Measurements from ENCODE around the gene EP400. TPM values are rescaled to one million over a fixed set of nuclear protein-coding genes. Genes with fewer than 3 reads are reported as not detected.

EP400 gene
- total and polyA plus RNA-seq, 2 of the 4 experiments (the other 2 are of a cell fraction), result 4.3 to 11.4 TPM

DNA sequence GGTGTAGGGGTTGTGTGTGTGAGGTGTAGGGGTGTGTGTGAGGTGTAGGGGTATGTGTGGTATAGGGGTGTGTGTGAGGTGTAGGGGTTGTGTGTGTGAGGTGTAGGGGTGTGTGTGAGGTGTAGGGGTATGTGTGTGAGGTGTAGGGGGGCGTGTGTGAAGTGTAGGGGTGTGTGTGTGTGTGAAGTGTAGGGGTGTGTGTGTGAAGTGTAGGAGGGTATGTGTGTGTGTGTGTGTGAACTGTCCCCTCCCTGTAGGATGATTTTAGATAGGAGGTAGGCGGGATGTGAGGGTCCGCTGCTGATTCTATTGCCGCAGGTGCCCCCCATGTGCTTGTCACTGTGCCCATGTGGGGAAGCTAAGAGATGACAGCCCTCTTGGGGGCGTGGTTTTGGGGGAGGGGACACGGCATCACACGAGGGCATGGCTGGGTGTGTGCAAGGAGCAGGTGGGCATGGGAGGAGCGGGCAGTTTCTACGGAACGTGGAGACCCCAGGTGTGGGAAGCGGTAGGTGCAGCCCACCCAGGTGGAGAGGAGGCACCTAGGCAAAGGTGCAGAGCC lies 105.9 kb downstream of the EP400 start:
- DNase-seq, result no peak
- CTCF ChIA-PET, result no interaction called here
- Histone ChIP-seq H3K4me3 (ENCODE audit: insufficient read depth, low read depth, low read length) (no peak overlapping the region), H3K9me3 (ENCODE audit: control insufficient read depth, insufficient read depth, low read length) (no peaks in the 10 kb centered on the region), H3K23ac (ENCODE audit: low read depth, low read length) (no peak overlapping the region), H3K9me1 (ENCODE audit: insufficient read depth, low read length) (no peaks in the 10 kb centered on the region), H2AK5ac (ENCODE audit: low read depth, low read length) (no peak overlapping the region), H3K18ac (ENCODE audit: low read depth, low read length) (no peak overlapping the region), H2BK120ac (ENCODE audit: low read depth, low read length) (no peak overlapping the region), H4K5ac (ENCODE audit: low read depth, low read length) (no peak overlapping the region), H3K9ac (ENCODE audit: low read depth, low read length) (no peak overlapping the region), H3K79me1 (ENCODE audit: low read depth in 1 of 2, low read length in 2 of 2) (peaks cover 3 to 9% of the 10 kb centered on the region in 2 experiments; a peak in 1 of 4 replicates), H2BK15ac (ENCODE audit: low read depth, low read length) (no peak overlapping the region), H3K4me2 (ENCODE audit: low read depth, low read length) (no peak overlapping the region), H3K27me3 (ENCODE audit: control insufficient read depth, insufficient read depth, low read length) (no peaks in the 10 kb centered on the region), H2BK5ac (ENCODE audit: low read depth, low read length, poor library complexity, severe bottlenecking) (peak overlapping the region; percentile 56), H4K20me1 (ENCODE audit: insufficient read depth, low read length) (no peaks in the 10 kb centered on the region; the same call in 1 of the 2 replicates), H2AK9ac (replicated peaks; ENCODE audit: low read depth, low read length, poor library complexity) (peak overlapping the region; percentile 19), H3K36me3 (ENCODE audit: control insufficient read depth, insufficient read depth, low read length) (peaks cover 58% of the 10 kb centered on the region), H3K14ac (replicated peaks; ENCODE audit: low read depth, low read length) (no peak overlapping the region), H3K4me1 (ENCODE audit: control insufficient read depth, insufficient read depth, low read length) (no peaks in the 10 kb centered on the region), H4K8ac (ENCODE audit: low read depth in 2 of 2, low read length in 2 of 2) (no peak overlapping the region), H2AFZ (replicated peaks; ENCODE audit: low read length, poor library complexity) (no peak overlapping the region), H3K4ac (ENCODE audit: low read depth, low read length) (no peak overlapping the region), H3K56ac (ENCODE audit: extremely low read depth, insufficient read depth, low read length) (no peak overlapping the region), H2BK20ac (ENCODE audit: low read depth, low read length) (no peak overlapping the region), H4K91ac (ENCODE audit: insufficient read depth, low read depth, low read length) (no peak overlapping the region), H3K27ac (ENCODE audit: insufficient read depth, low read length) (no peak overlapping the region)
- POLR2A ChIA-PET (ENCODE audit: unreplicated experiment), result no interaction called here
- 84 to 100% methylated on average over 1 to 6 of the region's 11 CpGs for WGBS, 2 experiments (ENCODE audit: extremely low coverage in 2 of 2, insufficient read length in 1 of 2)
- BruUV-seq (replicated peaks), result no TSS peak
- TF ChIP-seq NFE2L2 (IDR thresholded peaks at IDR 0.05; ENCODE audit: low read depth, low read length), result no peak
- no peak for TF ChIP-seq CHD1 (IDR thresholded peaks at IDR 0.05; ENCODE audit: low read depth, low read length)
- no peak for TF ChIP-seq RCOR1 (IDR thresholded peaks at IDR 0.05; ENCODE audit: insufficient replicate concordance, low read length)
- no peak for TF ChIP-seq POLR2A (IDR thresholded peaks at IDR 0.05; ENCODE audit: low read depth, low read length)
- TF ChIP-seq MAFK (IDR thresholded peaks at IDR 0.05; ENCODE audit: low read depth, low read length), result no peak
- no peak for TF ChIP-seq SMC3 (IDR thresholded peaks at IDR 0.05; ENCODE audit: low read depth, low read length)
- no peak for TF ChIP-seq FOS (IDR thresholded peaks at IDR 0.05; ENCODE audit: low read depth, low read length)
- TF ChIP-seq, protein P1, sequence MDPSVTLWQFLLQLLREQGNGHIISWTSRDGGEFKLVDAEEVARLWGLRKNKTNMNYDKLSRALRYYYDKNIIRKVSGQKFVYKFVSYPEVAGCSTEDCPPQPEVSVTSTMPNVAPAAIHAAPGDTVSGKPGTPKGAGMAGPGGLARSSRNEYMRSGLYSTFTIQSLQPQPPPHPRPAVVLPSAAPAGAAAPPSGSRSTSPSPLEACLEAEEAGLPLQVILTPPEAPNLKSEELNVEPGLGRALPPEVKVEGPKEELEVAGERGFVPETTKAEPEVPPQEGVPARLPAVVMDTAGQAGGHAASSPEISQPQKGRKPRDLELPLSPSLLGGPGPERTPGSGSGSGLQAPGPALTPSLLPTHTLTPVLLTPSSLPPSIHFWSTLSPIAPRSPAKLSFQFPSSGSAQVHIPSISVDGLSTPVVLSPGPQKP (IDR thresholded peaks at IDR 0.05; ENCODE audit: borderline replicate concordance, low read depth, low read length), result no peak
- TF ChIP-seq BHLHE40 (IDR thresholded peaks at IDR 0.05; ENCODE audit: low read depth, low read length), result no peak
- TF ChIP-seq CEBPB (IDR thresholded peaks at IDR 0.05; ENCODE audit: low read depth, low read length), result no peak
- TF ChIP-seq RAD21 (IDR thresholded peaks at IDR 0.05; ENCODE audit: low read length), result no peak
- no peak for TF ChIP-seq MAZ (IDR thresholded peaks at IDR 0.05; ENCODE audit: borderline replicate concordance, low read depth, low read length)
- TF ChIP-seq, protein P2, sequence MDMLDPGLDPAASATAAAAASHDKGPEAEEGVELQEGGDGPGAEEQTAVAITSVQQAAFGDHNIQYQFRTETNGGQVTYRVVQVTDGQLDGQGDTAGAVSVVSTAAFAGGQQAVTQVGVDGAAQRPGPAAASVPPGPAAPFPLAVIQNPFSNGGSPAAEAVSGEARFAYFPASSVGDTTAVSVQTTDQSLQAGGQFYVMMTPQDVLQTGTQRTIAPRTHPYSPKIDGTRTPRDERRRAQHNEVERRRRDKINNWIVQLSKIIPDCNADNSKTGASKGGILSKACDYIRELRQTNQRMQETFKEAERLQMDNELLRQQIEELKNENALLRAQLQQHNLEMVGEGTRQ (IDR thresholded peaks at IDR 0.05; ENCODE audit: low read depth, low read length), result no peak
- TF ChIP-seq MXI1 (IDR thresholded peaks at IDR 0.05; ENCODE audit: borderline replicate concordance, low read depth, low read length), result no peak
- TF ChIP-seq, protein P3, sequence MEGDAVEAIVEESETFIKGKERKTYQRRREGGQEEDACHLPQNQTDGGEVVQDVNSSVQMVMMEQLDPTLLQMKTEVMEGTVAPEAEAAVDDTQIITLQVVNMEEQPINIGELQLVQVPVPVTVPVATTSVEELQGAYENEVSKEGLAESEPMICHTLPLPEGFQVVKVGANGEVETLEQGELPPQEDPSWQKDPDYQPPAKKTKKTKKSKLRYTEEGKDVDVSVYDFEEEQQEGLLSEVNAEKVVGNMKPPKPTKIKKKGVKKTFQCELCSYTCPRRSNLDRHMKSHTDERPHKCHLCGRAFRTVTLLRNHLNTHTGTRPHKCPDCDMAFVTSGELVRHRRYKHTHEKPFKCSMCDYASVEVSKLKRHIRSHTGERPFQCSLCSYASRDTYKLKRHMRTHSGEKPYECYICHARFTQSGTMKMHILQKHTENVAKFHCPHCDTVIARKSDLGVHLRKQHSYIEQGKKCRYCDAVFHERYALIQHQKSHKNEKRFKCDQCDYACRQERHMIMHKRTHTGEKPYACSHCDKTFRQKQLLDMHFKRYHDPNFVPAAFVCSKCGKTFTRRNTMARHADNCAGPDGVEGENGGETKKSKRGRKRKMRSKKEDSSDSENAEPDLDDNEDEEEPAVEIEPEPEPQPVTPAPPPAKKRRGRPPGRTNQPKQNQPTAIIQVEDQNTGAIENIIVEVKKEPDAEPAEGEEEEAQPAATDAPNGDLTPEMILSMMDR (conservative IDR thresholded peaks at IDR 0.05; ENCODE audit: low read depth, low read length), result no peak
- no peak for TF ChIP-seq RFX5 (IDR thresholded peaks at IDR 0.05; ENCODE audit: low read depth, low read length)
- intact Hi-C loops (cut with micrococcal nuclease) (no loop called here), in situ Hi-C loops (cut with MboI; ENCODE audit: low sequenced_read_pairs) (no loop called here), dilution Hi-C loops (cut with HindIII; ENCODE audit: low sequenced_read_pairs, unreplicated experiment) (no loop called here)
- ATAC-seq (ENCODE audit: low read depth), result no peak
